ENCODE data around the gene UQCC2. TPM values are rescaled to one million over a fixed set of nuclear protein-coding genes. Genes with fewer than 3 reads are reported as not detected.
A peak's percentile ranks its signal among the peaks of the same experiment; 100 is the strongest.

UQCC2 gene
- total RNA-seq, 1 experiment from 2014 or later: 66.4 TPM

GRCh38 chr6:33707771-33708170 is 3.7 kb downstream of the UQCC2 start:
- no peak for DNase-seq (ENCODE audit: low read depth)

GRCh38 chr6:33705955-33706725 is 5.4 kb downstream of the UQCC2 start:
- DNase-seq (ENCODE audit: low read depth): no peak

- no peak for DNase-seq (ENCODE audit: low read depth)
Measured at GRCh38 chr6:33705268-33705885, 6.1 kb downstream of the UQCC2 start.

GRCh38 chr6:33704215-33705066 is 7.1 kb downstream of the UQCC2 start:
- no peak for DNase-seq (ENCODE audit: low read depth)

- DNase-seq (ENCODE audit: low read depth): peak; percentile 62
Measured at GRCh38 chr6:33702345-33702977, 9.0 kb downstream of the UQCC2 start.

GRCh38 chr6:33700391-33701050 is 11.0 kb downstream of the UQCC2 start:
- DNase-seq (ENCODE audit: low read depth): peak; percentile 60

DNA sequence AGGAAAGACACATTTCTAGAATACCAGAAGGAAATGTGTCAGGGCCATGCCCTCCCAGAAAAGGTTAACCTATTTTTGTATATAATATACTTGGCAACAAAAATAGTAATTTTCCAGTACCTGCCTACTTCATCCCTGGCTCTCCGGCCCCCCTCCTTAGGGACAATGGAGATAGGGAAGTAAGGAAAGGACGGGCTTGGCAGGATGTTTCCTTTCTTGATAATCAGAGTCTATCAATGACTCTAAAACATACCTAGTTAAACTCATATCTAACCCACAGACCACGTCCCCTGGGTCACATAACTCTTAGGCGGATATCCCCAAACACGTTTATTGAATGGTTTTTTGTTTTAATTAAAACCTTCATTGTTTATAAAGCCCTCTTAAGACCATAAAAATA is 11.8 kb downstream of the UQCC2 start:
- no peak for DNase-seq (ENCODE audit: low read depth)

DNA sequence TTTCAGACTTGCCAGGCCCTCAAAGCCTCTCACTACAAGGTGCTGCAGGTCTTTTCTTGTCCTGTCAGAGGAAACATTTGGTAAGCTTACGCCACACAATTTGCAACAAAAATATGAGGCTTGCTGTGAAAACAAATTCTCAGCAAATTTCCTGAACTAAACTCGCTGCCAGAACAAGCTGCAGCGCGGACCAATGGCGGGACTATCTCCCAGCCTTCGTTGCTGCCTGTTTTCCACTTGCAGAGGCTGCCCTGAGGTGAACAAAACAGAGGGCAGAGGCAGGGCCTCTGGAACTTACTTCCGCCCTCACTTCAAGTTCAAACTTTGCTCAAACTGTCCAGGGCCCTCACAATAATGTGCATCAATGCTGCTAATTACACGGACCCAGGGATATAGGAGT is 12.4 kb downstream of the UQCC2 start:
- DNase-seq (ENCODE audit: low read depth): no peak

DNA sequence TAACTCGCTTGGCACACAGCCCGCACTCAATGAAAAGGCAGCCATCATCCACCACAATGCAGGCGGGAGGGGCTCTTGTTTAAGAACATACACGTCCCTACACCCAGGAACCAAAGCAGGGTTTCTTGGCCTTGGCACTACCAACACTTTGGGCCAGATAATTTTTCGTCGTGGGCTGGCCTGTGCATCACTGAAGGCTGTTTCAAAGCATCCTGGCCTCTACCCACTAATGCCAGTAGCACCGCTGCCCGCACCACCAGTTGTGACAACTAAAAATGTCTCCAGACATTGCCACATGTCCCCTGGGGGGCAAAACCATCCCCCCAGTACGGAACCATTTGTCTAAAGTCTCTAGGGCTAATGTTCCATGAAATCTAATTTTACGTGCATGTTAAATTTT is 13.0 kb downstream of the UQCC2 start:
- DNase-seq (ENCODE audit: low read depth): no peak

- no peak for DNase-seq (ENCODE audit: low read depth)
Measured at GRCh38 chr6:33697845-33698244, 13.7 kb downstream of the UQCC2 start.

DNA sequence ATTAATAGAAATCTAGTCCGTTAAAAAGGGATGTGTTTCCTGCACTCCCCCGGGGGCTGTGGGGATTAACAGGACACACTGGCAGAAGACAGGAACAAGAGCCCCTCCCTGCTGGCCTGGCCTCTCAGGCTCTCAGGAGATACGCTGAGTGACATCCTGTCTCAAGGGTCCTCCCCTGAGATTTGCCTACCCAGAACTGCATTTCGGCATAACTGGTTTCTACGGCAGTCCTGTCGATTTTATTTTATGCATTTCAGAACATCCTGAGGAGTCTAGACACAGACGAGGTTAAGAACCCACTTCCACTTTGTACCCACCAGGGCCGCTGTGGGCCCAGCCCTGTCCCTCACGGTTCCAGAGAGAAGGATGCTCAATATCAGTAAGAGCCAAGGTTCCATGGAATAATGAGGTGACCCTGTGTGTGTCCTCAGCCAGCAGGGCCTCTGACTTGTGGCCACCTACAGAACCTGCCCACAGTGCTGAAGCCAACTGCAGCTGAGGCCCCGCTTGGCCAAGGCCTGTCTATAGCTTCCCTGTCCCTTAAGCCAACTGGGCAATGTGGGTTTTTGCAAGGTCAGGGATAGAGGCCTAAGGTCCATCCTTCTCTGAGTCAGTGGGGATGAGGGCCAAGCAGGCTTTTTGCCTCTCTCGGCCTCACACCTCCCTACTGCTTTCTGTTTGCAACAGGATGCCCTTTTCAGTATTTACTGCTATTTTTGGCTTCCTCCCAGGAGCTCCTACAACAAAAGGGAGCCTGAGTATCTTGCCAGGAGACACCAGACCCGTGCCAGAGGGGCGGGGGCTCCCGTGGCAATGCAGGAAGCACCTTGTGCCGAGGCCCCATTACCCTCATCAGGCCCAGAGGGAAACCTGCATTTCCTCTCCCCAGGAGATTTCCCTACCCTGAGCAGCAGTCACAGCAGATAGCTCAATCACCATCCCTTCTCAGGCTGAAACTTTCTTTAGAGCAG is 14.7 kb downstream of the UQCC2 start:
- DNase-seq (ENCODE audit: low read depth): peak; percentile 94

- no peak for DNase-seq (ENCODE audit: low read depth)
Measured at GRCh38 chr6:33696076-33696475, 15.4 kb downstream of the UQCC2 start.

DNA sequence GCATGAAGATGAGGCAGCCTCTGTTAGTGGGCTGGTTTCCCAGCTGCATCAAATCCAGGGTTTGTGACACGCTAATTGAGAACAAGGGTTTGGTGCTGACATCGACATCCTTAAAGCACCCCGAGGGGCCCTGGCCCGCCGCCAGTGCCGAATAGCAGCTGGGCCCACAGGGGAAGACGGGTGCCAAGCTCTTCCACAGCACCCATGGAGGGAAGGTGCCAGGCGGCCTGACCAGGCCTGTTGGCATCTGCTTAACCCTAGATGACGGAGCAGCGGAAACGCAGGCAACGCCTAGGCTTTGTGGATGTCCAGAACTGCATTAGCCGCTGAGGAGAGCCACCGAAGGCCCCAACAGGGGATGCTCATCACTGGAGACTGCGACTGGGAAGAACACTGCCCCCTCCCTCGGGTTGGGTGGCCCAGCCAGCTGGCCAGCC is 16.0 kb downstream of the UQCC2 start:
- peak; percentile 79 for DNase-seq (ENCODE audit: low read depth)

- no peak for DNase-seq (ENCODE audit: low read depth)
Measured at GRCh38 chr6:33694977-33695376, 16.5 kb downstream of the UQCC2 start.

GRCh38 chr6:33694401-33694931 is 17.0 kb downstream of the UQCC2 start:
- DNase-seq (ENCODE audit: low read depth): peak; percentile 98

DNA sequence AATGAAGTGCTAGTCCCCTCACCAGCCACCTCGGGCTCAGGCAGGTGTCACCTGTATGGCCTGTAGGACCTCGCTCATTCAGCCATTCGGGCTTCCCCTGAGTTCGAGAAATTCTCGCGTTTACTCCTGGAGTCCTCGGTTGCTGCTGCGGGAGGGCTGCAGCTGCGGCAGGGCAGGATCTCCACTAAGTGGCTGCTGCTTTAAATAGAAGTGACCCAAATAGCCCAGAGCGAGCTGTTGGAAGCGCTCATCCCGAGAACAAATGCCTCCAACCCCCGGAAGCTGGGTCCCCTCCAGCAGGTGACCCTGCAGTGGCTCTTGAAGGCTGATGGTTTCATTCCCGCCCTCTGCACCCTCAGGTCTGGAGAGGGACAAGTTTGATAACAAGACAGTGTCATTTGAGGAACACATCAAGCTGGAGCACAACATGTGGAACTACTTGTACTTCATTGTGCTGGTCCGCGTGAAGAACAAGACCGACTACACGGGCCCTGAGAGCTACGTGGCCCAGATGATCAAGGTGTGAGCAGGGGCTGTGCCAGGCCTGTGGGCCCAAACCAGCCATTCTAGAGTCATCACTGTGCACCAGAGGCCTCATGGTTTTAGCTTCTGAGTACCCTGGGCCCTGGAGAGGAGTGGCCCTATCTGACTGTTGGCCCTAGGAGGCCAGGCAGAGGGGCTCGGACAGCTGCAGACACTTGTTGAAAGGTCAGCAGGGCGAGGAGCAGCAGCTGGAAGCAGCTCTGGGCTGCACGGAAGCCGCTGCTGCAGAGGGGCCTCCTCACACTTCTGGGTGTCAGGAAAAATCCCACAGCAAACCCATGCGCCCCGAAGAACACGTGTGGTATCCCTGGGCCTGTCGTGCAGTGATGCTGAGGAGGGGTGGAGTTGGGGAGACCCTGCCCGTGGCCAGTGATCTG is 18.1 kb downstream of the UQCC2 start:
- DNase-seq (ENCODE audit: low read depth): peak; percentile 47

DNA sequence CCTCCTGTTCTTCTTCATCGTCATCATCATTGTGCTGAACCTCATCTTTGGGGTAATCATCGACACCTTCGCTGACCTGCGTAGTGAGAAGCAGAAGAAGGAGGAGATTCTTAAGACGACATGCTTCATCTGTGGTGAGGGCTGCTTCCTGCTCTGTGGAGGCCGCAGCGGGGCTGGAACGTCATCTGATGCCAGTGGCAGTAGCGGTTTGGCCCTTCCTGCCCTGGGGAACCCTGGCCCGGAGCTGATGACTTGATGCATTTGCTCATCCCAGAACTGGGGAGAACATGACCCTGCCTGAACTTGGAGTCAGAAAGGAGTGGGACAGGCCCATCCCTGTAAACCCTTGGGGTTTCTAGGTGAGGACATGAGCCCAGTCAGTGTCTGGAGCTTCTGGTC is 18.7 kb downstream of the UQCC2 start:
- peak; percentile 96 for DNase-seq (ENCODE audit: low read depth)

GRCh38 chr6:33692078-33692759 is 19.3 kb downstream of the UQCC2 start:
- peak; percentile 94 for DNase-seq (ENCODE audit: low read depth)

Measured in RPMI7951 (cell line).